GM21825 (cell line): ENCODE measurements around the gene RCC2.
"Not testable (repeated sequence)": the region's sequence is repeated elsewhere in the genome, so short reads cannot be mapped to it uniquely, and the experiment has no call there.

Source experiments
- ATAC-seq: cut with Tn5 transposase; IDR thresholded peaks from one replicate; pipeline ENCODE4 v1.9.1; 2021; ENCODE audit warnings: mild to moderate bottlenecking, moderate library complexity; ENCODE audit not compliant: unreplicated experiment

RCC2 gene

GRCh38 chr1:17422461-17422860 lies 17.0 kb downstream of the RCC2 start:
- ATAC-seq, result no peak

GRCh38 chr1:17420391-17420918 lies 19.0 kb downstream of the RCC2 start:
- ATAC-seq, result no peak

DNA sequence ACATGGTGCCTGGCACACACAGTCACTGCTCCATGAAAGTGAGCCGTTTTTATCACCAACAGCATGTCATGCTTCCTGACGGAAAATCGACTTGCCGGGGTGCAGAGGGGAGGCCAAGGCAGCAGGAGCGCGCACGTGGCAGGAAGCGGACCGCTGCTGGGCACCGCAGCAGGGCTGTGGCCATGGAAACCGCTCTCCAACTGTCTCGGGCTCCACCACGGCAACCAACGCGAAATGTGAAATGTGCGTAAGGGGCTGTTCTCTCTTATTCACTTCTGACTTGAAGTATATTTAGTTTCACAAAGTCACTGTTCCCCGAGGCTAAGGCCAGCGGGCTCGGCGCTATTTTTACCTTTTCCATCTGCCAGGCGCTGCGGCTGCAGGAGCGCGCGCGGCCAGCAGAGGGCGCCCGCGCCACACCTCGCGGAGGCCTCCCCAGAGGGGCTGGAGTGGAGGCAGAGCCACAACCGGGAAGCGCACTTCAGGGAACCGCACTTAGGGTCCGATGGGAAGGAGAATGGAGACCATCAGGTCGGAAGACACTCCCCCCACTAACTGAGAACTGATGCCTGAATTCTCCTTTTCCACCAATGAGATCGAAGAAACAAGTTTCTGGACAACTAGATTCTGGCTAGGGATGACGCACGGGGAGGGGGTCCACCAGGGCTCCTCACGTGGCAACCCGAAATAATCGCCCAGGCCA lies 19.7 kb downstream of the RCC2 start:
- no peak for ATAC-seq

- no peak for ATAC-seq
Measured at GRCh38 chr1:17416389-17416788, 23.1 kb downstream of the RCC2 start.

DNA sequence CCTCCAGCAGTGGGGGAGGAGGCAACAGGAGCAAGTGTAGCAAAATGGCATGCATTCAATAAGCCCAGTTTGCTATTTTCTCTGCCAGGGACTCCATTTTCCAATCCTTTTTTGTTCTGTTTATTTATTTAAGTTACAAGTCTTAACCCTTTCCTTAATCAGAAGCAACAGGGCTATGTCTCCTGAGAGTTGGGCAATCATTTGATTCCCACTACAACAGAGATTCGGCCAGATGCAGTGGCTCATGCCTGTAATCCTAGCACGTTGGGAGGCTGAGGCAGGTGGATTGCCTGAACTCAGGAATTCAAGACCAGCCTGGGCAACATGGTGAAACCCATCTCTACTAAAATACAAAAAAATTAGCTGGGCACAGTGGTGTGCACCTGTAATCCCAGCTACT lies 25.5 kb downstream of the RCC2 start:
- ATAC-seq, result no peak

DNA sequence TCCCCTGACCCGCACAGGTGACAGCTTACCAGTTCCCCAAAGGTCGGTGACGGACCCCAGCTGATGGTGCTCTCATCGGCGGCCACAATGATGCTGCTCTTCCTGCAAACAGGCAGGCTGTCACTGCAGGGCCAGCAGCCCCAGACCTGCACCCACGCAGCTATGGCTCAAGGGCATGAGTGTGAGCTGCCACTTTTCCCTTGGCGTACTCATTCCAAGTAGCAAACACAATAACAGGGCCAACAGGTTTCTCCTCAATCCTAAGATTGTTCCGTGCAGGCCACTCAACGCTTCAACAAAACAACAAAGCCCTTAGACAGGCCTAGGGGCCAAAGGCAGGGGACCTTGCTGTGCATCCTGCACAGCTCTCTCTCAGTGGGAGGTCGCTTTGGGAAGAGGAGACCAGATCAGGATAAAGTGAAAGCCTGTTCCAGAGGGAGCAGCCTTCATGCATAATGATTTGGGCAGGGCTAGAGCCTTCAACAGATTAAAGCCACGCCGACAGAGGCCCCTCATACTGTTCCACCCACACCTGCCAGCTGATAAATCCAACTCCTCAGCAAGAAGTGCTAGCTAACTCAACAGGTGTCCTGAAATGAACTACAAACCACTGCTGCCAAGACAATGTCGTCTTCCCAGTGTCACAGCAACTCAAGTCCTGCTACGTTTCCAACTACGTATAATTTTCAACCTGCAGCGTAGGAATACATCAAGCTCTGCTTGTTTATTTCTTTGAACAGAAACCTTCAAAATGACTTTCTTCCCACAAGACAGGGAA lies 27.2 kb downstream of the RCC2 start:
- no peak for ATAC-seq

DNA sequence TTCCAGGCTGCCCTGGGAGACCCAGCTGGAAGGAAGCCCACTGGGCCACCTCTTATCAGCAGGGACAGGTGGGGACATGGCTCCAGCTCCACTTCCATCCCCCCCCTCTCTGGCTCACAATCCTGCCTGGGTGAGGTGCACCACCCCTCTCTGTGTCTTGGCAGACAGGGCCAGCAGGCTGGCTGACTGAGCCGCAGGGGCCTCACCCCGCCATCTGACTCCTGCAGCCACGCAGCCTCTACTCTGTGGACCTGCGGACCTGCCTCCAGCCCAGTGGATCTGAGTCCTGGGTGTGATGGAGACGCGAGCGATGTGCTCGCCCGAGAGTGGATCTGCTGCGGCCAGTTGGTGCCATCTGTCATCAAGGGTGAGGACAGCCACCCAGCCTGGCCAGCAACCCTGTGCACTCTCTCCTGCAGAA lies 30.1 kb downstream of the RCC2 start:
- no peak for ATAC-seq

DNA sequence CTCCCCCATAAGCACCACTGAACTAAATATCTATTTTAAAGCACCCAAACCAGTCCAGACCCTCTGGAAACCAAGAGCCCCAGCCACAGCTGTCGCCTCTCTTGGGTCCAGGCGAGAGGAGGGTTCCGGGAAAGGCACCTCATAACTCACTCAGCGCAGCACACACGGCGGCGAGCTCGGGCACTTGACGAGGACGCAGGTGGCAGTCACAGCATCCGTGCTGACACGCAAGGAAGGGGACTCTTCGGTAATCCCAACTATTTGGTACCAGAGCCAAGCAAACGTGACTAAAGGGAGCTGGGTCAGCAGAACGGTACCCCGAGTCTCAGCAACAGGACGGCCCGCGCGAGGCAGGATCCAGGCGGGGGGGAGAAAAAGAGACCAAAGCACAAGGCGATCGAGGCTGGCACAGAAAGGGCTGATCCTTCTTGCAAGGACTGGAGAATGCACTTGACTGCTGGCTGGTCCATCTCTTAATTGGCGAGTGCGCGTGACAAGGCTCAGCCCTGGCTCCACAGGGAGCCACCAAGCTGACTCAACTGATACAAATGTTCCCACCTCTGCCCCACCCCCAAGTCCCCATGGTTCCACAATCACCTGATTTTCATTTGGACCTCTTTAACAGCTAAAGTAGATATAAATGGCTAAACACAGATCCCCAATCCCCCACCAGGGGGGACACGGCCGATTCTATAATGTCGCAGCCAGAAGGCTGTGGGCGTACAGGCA lies 31.5 kb downstream of the RCC2 start:
- not testable (repeated sequence) for ATAC-seq

GRCh38 chr1:17406760-17407475 lies 32.6 kb downstream of the RCC2 start:
- not testable (repeated sequence) for ATAC-seq

- no peak for ATAC-seq
Measured at GRCh38 chr1:17405898-17406759, 33.3 kb downstream of the RCC2 start.

DNA sequence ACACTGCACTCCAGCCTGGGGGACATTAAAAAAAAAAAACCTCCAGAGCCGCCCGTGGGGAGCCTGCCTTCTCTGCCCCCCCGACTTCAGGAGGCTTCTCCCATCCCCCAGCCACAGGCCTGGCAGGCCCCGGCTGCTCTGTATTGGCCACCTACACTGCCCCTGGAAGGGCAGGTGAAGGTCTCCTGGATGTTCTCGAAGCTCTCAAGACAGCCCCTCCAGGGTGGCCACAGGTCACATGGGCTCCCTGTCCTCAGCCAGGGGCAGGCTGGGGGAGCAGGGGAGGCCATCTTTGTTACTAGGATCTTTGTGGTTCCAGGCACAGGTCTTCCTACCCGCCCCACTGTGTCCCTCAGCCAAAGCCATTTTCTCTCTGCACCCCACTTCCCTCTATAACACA lies 34.7 kb downstream of the RCC2 start:
- ATAC-seq, result no peak

GRCh38 chr1:17404034-17404684 lies 35.3 kb downstream of the RCC2 start:
- ATAC-seq, result no peak

- ATAC-seq, result no peak
Measured at GRCh38 chr1:17403081-17403480, 36.4 kb downstream of the RCC2 start.

DNA sequence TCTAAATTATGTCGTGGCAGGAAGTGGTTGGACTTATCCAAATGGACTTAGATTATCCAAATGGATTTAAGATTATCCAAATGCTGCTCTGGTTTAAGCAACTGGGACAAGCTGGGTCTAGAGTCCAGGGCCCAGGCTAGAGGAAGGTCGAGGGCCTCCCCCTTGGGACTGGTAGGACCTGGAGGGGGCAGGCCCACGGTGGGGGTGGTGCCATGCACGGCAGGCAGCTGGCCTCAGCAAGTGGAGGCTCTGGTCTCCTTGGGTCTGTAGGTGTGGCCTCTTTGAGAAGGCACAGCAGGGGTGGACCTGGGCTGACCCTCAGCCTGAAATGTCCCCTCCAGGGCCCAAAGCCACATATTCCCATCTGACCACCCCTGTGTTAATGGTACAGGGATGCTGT lies 37.6 kb downstream of the RCC2 start:
- ATAC-seq, result no peak

DNA sequence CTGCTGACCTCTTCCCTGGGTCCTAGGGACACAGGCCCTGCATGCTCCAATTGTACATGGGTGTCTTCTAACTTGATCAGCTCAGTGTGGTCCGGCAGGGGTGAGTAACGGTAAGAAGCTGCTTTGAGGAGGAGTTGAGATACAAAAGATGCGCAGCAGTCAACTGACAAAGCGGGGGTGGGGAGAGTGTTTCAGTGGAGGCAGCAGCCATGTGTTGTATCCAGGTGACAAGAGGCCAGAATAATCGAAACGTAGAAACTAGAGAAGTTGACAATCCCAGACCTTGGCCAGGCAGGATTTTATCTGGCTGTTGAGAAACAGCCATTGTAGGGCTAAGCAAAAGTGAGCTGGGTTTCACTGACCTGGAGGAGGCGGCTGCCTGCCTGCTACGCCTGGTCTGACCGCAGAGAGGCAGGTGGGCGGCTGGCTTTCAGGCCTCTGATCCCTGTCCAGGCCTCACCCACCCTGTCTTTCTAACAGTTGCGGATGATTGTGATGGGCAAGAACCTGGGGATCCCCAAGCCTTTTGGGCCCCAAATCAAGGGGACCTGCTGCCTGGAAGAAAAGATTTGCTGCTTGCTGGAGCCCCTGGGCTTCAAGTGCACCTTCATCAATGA lies 38.6 kb downstream of the RCC2 start:
- no peak for ATAC-seq

DNA sequence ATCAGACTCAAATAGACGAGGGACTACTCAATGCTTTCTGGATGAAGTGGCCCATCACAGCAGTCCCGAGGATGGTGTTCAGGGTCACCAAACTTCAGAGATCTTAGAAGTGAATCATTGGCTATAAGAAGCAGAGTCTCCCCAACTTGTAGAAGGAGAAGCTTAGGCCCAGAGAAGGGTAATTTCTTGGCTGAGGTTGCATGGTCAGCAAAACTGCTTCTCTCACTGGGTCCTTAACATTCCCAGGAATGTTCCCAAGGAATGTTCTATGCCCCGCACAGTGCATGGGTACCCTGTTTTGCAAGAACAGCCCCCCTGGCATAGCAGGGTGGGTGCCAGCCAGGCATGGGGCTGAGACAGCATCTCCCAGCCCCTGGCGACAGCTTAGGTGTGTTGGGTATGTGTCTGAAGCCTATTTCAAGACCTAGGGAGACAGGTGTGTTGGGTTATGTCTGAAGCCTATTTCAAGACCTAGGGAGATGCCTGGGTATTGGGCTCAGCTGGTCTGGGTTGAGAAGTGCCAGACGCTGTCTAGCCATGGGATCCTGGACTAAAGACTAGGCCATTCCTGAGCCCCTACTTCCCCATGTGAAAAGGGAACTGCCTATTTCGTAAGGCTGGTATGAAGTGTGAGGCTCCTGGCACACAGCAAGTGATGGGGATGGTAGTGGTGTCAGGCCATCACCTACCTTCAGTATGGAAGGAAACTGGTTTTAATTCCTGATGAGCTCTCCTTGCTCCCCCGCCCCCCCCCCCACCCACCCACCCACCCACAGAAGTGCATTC lies 41.4 kb downstream of the RCC2 start:
- ATAC-seq, result no peak

GRCh38 chr1:17393230-17393629 lies 46.2 kb downstream of the RCC2 start:
- no peak for ATAC-seq

DNA sequence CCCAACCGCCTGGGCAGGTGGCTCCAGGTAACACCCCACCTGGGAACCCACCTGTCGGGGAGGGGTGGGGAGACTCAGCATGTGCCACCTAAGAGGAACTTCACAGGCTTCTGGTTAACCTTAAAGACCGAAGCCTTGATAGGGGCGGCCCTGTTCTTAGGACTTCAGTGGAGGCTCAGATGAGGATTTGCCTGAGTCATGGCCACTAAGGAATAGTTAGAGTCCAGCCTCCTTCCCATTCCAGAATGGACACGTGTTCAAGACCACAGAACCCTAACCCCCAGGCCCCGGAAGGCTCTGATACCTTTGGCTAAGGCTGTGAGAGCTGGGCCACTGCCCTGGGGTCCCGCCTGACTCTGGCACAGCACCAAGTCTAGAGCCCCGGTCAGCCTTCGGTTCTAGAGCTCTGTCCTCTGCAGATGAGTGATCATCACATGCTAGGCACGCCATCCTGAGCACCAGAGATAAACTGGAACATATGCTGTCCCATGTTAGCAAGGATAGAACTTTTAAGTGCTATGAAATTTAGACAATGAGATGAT lies 47.2 kb downstream of the RCC2 start:
- no peak for ATAC-seq
